PFSK-1 (cell line): Measurements from ENCODE around the gene DYNLT3.

Experiments used
- FOXP2 ChIP-seq: optimal IDR thresholded peaks from 2 replicates; pipeline ENCODE3; 2011; ENCODE audit warnings: borderline replicate concordance, control low read depth, inconsistent platforms; ENCODE audit not compliant: insufficient read depth; ENCODE audit errors: extremely low read length, extremely low read depth
- POLR2AphosphoS5 ChIP-seq: IDR thresholded peaks from 2 replicates; pipeline ENCODE4 v1.6.1; 2012; ENCODE audit warnings: low read depth, mild to moderate bottlenecking, control low read depth, low read length, moderate library complexity
- REST ChIP-seq, 2 experiments: IDR thresholded peaks; 2 replicates each; pipeline versions ENCODE4 v1.6.1 to v1.8.0; 2011 to 2012; ENCODE audit warnings: low read depth in 2 of 2, low read length in 2 of 2, control low read depth in 1 of 2, inconsistent platforms in 1 of 2, mild to moderate bottlenecking in 1 of 2, moderate library complexity in 1 of 2; ENCODE audit not compliant: insufficient read depth in 1 of 2
- SIN3A ChIP-seq: IDR thresholded peaks from 2 replicates; pipeline ENCODE4 v1.6.1; 2012; ENCODE audit warnings: mild to moderate bottlenecking, low read length, moderate library complexity, borderline replicate concordance; ENCODE audit not compliant: insufficient read depth
- TAF1 ChIP-seq: IDR thresholded peaks from 2 replicates; pipeline ENCODE4 v1.6.1; 2012; ENCODE audit warnings: low read length, control low read depth, borderline replicate concordance; ENCODE audit not compliant: insufficient read depth

The DYNLT3 gene

GRCh38 chrX:37818031-37818430 is 29.3 kb downstream of the DYNLT3 start:
- no peak for TF ChIP-seq POLR2AphosphoS5
- TF ChIP-seq REST (IDR thresholded peaks at IDR 0.05; ENCODE audit: insufficient read depth in 1 of 2, low read depth in 2 of 2, low read length in 2 of 2) = no peak
- TF ChIP-seq FOXP2 = no peak
- no peak for TF ChIP-seq TAF1

GRCh38 chrX:37817579-37817978 is 29.8 kb downstream of the DYNLT3 start:
- no peak for TF ChIP-seq REST (IDR thresholded peaks at IDR 0.05; ENCODE audit: insufficient read depth in 1 of 2, low read depth in 2 of 2, low read length in 2 of 2)
- no peak for TF ChIP-seq FOXP2
- TF ChIP-seq TAF1 = no peak
- no peak for TF ChIP-seq SIN3A
- TF ChIP-seq POLR2AphosphoS5 = no peak

- TF ChIP-seq POLR2AphosphoS5 (no peak), FOXP2 (no peak), REST (IDR thresholded peaks at IDR 0.05; ENCODE audit: insufficient read depth in 1 of 2, low read depth in 2 of 2, low read length in 2 of 2) (no peak), SIN3A (no peak), TAF1 (no peak)
Observed at GRCh38 chrX:37817176-37817575, 30.2 kb downstream of the DYNLT3 start.

GRCh38 chrX:37816766-37817165 is 30.6 kb downstream of the DYNLT3 start:
- TF ChIP-seq TAF1 (no peak), REST (IDR thresholded peaks at IDR 0.05; ENCODE audit: insufficient read depth in 1 of 2, low read depth in 2 of 2, low read length in 2 of 2) (no peak), SIN3A (no peak), POLR2AphosphoS5 (no peak), FOXP2 (no peak)

GRCh38 chrX:37815366-37815765 is 32.0 kb downstream of the DYNLT3 start:
- TF ChIP-seq TAF1 (no peak), POLR2AphosphoS5 (no peak), SIN3A (no peak), REST (IDR thresholded peaks at IDR 0.05; ENCODE audit: insufficient read depth in 1 of 2, low read depth in 2 of 2, low read length in 2 of 2) (no peak), FOXP2 (no peak)
